OCI-LY3 (cell line): Measurements from ENCODE around the gene SLC25A42.
"Not testable (repeated sequence)": the region's sequence is repeated elsewhere in the genome, so short reads cannot be mapped to it uniquely, and the experiment has no call there.

Experiments used
- H2AFZ ChIP-seq: fragments of 200-600, 300-600 bp; shearing (Covaris generic); 2 replicates; pipeline ENCODE4 v1.6.0; 2014; ENCODE audit warnings: antibody characterized with exemption, low read depth, low read length
- H3K27ac ChIP-seq: fragments of 200-600, 300-600 bp; sonication (generic); 2 replicates; pipeline ENCODE4 v1.5.1; 2014; ENCODE audit warnings: mild to moderate bottlenecking, low read length, moderate library complexity, mixed read lengths
- H3K27me3 ChIP-seq: fragments of 200-600, 300-600 bp; sonication (generic); 2 replicates; pipeline ENCODE4 v1.6.1; 2014; ENCODE audit warnings: low read depth, low read length, mixed read lengths
- H3K36me3 ChIP-seq: fragments of 200-600, 300-600 bp; sonication (generic); replicated peaks from 2 replicates; pipeline ENCODE3; 2014; ENCODE audit warnings: low read depth, low read length, mixed read lengths
- H3K4me1 ChIP-seq: fragments of 300-600, 200-600 bp; sonication (generic); 2 replicates; pipeline ENCODE4 v1.6.1; 2014; ENCODE audit warnings: low read length, mixed read lengths
- H3K4me2 ChIP-seq: fragments of 200-600, 300-600 bp; sonication (generic); 2 replicates; pipeline ENCODE4 v1.6.1; 2014; ENCODE audit warnings: low read length, mixed read lengths
- H3K4me3 ChIP-seq: fragments of 300-600, 200-600 bp; sonication (generic); 2 replicates; pipeline ENCODE4 v1.5.1; 2014; ENCODE audit warnings: antibody characterized with exemption, mild to moderate bottlenecking, low read length, moderate library complexity
- H3K79me2 ChIP-seq: fragments of 300-600, 200-600 bp; shearing (Covaris generic); 2 replicates; pipeline ENCODE4 v1.6.1; 2014; ENCODE audit warnings: mild to moderate bottlenecking, low read length, mixed read lengths
- H3K9ac ChIP-seq: fragments of 300-600, 200-600 bp; shearing (Covaris generic); 2 replicates; pipeline ENCODE4 v1.6.0; 2014; ENCODE audit warnings: mild to moderate bottlenecking, low read length, moderate library complexity
- H3K9me3 ChIP-seq: fragments of 200-600, 300-600 bp; shearing (Covaris generic); 2 replicates; pipeline ENCODE4 v1.6.1; 2014; ENCODE audit warnings: low read length, mixed read lengths; ENCODE audit not compliant: insufficient read depth
- H4K20me1 ChIP-seq: fragments of 200-600, 300-600 bp; sonication (generic); 2 replicates; pipeline ENCODE4 v1.6.1; 2016; ENCODE audit warnings: low read length, mixed read lengths; ENCODE audit not compliant: insufficient read depth
- CTCF ChIP-seq: fragments of 200-600, 300-600 bp; sonication (generic); IDR thresholded peaks from 2 replicates; pipeline ENCODE4 v1.5.1; 2014; ENCODE audit warnings: antibody characterized with exemption, low read length, low read depth
- EZH2phosphoT487 ChIP-seq: fragments of 200-600 bp; shearing (Covaris generic); IDR thresholded peaks from 2 replicates; pipeline ENCODE4 v1.6.1; 2018; ENCODE audit warnings: antibody characterized with exemption, mixed run types, low read depth

The SLC25A42 gene

GRCh38 chr19:19101540-19101939 lies 37.7 kb downstream of the SLC25A42 start:
- Histone ChIP-seq H3K4me1 (no peaks in the 10 kb centered on the region), H3K9ac (no peak overlapping the region), H3K36me3 (no peaks in the 10 kb centered on the region), H3K9me3 (no peaks in the 10 kb centered on the region), H3K4me2 (no peak overlapping the region), H3K4me3 (no peak overlapping the region), H3K27ac (no peak overlapping the region), H3K27me3 (no peaks in the 10 kb centered on the region), H4K20me1 (no peaks in the 10 kb centered on the region), H2AFZ (no peak overlapping the region), H3K79me2 (no peaks in the 10 kb centered on the region)
- TF ChIP-seq EZH2phosphoT487 (no peak), CTCF (no peak)

- not testable (repeated sequence) for H3K27me3 ChIP-seq, H3K9me3 ChIP-seq, H3K9ac ChIP-seq, H3K36me3 ChIP-seq, H3K4me3 ChIP-seq, H4K20me1 ChIP-seq, H3K4me2 ChIP-seq, H3K4me1 ChIP-seq, H3K79me2 ChIP-seq, H2AFZ ChIP-seq, H3K27ac ChIP-seq
Observed at GRCh38 chr19:19102566-19102965, 38.8 kb downstream of the SLC25A42 start.

- Histone ChIP-seq H3K4me2 (no peak overlapping the region), H3K27me3 (no peaks in the 10 kb centered on the region), H3K4me1 (no peaks in the 10 kb centered on the region), H3K79me2 (no peaks in the 10 kb centered on the region), H3K36me3 (no peaks in the 10 kb centered on the region), H3K9ac (no peak overlapping the region), H4K20me1 (no peaks in the 10 kb centered on the region), H3K9me3 (no peaks in the 10 kb centered on the region), H3K4me3 (no peak overlapping the region), H3K27ac (no peak overlapping the region), H2AFZ (no peak overlapping the region)
- TF ChIP-seq CTCF, result no peak
- TF ChIP-seq EZH2phosphoT487, result no peak
Observed at GRCh38 chr19:19103167-19103566, 39.4 kb downstream of the SLC25A42 start.

- no peaks in the 10 kb centered on the region for H3K27me3 ChIP-seq
- H3K4me3 ChIP-seq, result no peak overlapping the region
- no peak overlapping the region for H3K9ac ChIP-seq
- H4K20me1 ChIP-seq, result no peaks in the 10 kb centered on the region
- TF ChIP-seq CTCF, result no peak
- no peak for TF ChIP-seq EZH2phosphoT487
- no peaks in the 10 kb centered on the region for H3K4me1 ChIP-seq
- H2AFZ ChIP-seq, result no peak overlapping the region
- H3K36me3 ChIP-seq, result no peaks in the 10 kb centered on the region
- H3K27ac ChIP-seq, result no peak overlapping the region
- no peaks in the 10 kb centered on the region for H3K79me2 ChIP-seq
- H3K4me2 ChIP-seq, result no peak overlapping the region
- H3K9me3 ChIP-seq, result no peaks in the 10 kb centered on the region
Observed at GRCh38 chr19:19105365-19106055, 41.7 kb downstream of the SLC25A42 start.
